ENCODE data around the gene SRSF1.
A peak's percentile ranks its signal among the peaks of the same experiment; 100 is the strongest.
"Not testable (repeated sequence)": the region's sequence is repeated elsewhere in the genome, so short reads cannot be mapped to it uniquely, and the experiment has no call there.

SRSF1 gene

DNA sequence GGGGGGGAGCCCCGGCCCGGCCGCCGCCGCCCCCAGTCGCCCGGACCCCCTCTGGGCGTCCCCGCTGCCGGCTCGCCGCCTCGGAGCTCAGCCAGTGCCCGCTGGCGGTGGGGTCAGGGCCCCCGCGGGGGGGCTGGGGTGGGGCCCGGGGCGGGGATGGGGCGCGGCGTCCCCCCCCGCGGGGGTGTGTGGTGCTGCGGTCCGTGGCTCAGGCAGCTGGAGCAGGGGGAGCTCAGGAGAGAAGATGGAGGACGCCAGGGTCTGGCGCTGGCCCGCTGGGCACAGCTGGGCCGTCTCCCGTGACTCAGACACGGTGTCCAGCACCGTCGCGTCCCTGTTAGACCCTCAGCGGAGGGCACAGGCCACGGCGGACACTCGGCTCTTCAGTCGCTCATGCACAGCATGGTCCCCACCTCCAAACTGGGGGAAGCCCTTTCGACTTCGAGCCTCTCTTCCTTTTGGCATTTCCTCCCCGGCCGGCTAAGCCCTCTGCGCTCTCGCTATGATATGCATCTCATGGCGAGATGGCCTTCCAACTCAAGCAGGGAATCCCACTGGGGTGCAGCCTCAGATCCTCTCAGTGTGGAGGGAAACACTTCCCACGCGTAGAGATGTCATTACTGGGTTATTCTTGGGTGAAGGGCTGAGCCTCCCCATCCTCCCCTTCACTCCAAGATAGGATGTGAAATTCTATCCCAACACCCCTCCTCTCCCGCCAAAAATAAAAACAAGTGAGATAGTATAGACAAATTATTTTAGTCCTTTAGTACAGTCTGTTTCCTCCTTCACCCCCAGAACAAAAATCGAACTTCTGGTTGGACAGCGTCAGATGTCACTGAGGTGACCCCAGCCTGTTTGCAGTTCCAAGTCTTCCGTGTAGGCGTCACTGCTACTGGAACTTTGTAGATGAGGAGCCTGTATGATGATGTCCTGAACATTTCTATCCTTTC, 18.5 kb downstream of the SRSF1 start:
- DNase-seq, result peak; percentile 77

DNA sequence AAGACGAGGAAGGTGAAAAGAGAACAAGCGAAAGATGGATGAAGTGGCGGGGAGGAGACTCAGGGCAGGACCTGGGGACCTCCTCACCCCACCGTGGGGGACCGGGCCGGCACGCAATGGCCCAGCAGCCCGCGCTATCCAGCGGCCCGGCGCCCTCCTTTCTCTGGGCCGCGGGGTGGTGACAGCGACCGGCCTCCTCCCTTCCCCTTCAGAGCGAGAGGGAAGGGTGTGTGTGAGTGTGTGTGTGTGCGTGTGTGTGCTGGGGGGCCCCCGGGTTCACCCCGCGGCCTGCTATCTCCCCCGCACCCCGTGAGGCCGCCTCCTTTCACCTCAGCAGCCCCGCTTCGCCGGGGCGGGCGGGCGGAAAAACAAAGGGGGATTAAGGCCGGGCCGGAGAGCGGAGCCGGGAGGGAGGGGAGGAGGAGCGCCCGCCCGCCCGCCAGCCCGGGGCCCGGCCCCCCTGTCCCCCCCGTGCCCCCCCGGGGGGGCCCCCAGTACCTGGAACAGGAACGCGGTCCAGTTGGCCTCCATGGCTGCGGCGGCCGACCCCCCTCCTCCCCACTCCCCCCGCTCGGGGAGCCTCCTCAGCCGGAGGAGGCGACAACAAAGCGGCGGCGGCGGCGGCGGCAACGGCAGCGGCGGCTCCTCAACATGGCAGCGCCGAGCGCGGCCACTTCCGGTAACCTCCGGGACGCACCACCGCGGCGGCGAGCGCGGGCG, 19.3 kb downstream of the SRSF1 start, which contains the start of gene VEZF1:
TSS of gene VEZF1 (minus strand) at position 674 of the 720 bp plus-strand sequence. CDS start at position 531, 143 bp downstream.
- DNase-seq, result peak; percentile 78

- peak; percentile 58 for DNase-seq
These were observed 20.0 kb downstream of the SRSF1 start for GRCh38 chr17:57986841-57987580.

DNA sequence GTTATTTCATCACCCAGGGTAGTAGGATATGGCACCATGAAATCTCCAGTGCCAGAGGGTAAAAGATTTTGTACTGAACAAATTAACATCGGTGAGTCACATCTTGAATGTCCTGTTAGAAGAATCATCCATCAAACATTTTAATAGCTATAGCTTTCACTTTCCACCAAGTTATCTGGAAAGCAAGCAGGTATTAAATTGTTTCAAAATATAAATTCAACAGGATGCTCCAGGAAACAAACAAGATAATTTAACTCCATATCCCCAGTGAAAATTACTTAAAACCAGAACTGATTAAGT, 21.4 kb downstream of the SRSF1 start:
- no peak for DNase-seq

DNA sequence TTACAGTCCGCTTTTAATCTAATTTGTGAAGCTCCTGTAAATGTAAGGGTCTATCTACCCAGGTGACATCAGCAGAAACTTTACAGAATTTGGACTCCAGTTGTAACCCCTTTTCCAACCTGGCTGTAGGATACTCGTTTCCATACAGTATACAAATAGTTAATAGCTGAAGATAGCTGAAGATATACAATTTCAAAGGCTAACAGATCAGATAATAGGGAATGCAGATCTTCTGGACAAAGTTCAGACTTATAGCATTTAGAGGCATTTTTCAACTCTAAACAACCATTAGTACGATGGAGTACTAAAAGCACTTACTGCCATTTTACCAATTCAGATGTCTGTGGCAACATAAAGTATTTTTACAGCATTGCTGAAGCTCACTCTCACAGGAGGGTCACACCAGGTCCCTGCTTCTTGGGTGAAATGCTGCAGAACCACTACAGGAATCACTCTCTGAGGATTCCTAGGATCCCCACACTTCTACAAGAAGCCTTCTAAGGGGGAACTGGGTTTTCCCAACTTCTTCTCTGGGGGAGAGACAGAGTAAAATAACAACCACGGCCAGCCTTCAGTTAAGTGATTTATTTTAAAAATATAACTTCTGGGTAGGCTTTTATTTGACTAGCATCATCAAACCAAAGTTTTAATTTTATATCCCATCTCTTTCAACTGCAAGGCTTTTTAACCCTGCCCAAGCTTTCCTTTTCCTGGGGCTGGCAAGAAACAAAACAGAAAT, 21.9 kb downstream of the SRSF1 start:
- no peak for DNase-seq

DNA sequence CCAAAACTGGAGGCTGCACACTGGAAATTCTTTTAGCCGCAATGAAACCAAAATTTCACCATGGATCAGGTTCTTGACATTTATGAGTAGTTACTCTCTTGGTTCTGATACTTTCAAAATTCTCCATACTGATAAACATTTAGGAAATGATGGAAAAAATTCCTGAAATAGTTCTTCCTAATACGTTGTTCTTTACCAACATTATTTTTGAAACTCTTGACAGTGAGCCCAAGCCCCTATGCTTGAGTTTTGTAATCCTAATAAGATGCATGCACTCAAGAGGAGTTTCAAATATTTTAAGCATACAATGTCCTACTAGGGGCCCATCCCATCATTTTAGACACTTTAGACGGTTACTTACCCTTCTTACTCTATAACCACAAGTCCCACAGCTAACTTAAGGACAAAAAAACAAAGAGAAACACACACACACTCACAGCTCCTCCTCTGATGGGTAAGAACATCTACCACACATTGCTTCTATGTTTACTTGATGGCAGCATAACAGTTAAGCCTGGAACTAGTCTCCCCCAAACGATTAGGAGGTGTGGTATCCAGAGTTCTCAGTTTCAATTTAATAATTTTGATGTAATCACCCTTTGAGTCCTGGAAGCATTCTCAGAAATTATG, 22.7 kb downstream of the SRSF1 start:
- no peak for DNase-seq

- DNase-seq, result no peak
These were observed 23.6 kb downstream of the SRSF1 start for GRCh38 chr17:57983446-57983845.

DNA sequence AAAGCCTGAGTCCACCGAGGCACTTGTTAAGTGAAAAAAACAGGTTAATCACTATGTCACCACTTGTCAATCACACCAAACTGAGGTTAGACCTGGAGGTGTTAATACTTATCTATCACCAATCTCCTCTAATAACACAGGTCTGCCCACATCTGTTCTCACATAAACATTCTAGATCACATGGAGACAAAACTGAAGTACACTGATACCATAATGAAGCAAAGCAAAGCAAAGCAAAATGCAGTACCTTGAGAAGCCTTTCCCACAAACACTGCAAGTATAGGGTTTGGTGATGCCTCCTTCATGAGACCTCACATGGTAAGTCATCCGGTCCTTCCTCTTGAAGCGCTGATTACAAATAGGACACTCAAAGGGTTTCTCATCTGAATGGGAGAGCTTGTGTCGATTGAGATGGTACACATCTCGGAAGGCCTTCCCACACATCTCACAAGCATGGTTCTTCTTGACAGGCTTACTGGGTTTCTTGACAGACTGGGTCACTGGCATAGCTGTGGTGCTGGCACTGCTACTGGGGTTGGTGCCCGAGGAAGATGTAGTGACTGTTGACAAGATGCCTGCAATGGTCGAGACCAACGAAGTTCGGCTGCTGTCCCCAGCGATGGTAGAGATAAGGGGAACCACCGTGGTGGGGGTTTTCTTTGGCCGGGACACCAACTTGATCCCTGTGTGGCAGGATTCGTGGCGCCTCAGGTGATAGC, 24.4 kb downstream of the SRSF1 start:
- DNase-seq, result no peak

DNA sequence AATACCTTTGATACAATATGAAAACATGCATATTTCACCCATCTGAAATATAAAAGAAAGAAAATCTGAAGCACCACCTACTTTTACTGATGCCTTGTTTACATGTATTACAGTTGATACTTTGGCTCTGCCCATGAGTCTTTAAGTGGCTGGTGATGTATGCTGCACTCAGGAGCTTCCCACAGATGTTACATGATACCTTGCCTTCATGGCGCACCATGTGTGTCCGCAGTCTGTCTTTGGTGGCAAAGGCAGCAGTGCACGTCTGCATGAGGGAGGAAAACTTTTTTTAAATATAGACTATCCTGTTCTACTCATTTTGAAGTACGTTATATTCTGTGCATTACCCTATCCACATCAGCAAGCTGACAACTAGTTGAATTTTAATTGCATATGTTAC, 26.5 kb downstream of the SRSF1 start:
- peak; percentile 54 for DNase-seq

DNA sequence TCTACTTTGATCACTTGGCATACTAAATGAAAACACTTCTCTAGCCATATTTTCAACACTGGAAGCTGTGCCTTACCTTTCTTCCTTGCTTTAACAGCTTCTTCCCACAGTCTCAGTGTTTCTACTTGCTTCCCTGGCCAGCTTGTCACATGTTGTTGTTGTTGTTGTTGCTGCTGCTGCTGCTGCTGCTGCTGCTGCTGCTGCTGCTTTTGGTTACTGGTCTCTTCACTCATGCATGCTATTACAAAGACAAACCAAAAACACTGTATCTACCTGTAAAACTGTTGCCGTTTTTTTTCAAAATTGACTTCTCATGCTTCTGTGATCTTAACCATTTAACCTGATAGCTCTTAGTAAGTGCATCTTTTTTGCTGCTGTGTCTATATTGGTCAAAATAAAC, 28.0 kb downstream of the SRSF1 start:
- no peak for DNase-seq

DNA sequence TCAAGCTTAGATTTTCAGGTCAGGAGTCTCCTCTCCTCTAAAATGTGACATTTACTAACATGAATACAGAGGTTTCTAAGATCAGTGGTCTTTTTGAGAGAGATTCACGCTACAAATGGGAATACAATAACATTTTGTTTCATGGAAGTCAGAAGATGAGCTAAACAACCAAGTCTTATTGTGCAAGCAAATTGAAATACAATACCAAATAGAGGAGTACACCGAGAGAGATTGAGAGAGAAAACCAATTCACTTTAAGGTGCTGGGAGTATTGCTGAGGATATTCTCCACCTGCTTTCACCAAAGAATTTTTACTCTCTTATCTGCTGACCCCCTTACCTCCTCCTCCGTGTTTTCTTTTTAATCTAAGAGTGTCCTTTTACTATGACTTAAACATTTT, 30.5 kb downstream of the SRSF1 start:
- DNase-seq, result no peak

GRCh38 chr17:57975044-57975443, 32.0 kb downstream of the SRSF1 start:
- no peak for DNase-seq

DNA sequence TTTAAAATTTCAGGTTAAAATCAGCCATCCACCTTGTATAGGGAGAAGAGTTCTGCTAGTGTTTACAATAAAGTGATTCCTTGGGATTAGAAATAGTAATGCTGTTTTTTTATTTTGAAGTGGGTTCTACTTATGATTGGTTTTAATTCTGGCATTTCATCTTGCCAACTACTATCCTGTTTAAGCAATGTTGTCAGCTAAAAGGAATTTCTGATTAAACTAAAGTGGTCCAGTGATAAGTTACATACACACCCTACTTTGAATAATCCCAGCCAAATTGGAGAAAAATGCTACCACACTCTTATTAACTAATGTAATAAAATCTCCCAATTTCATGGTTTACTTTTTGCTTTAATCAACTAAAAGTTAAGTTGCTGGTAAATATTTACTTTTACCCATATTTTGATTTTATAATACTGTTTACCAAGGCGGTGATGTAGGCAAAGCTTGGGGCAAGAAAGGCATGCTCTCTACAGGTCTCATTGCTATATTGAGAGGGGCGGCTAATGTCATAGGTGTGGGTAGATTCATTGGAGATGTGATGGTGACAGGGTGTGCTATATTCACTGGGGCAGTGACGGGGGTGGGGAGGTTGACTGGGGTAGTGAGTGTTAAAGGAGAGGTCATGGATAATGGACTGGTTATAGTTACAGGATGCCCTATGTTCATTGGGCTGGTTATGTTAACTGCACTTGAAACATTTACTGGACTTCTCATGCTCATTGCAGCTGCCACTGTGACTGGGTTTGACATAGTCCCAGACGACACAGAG, 32.8 kb downstream of the SRSF1 start:
- DNase-seq, result not testable (repeated sequence)

DNA sequence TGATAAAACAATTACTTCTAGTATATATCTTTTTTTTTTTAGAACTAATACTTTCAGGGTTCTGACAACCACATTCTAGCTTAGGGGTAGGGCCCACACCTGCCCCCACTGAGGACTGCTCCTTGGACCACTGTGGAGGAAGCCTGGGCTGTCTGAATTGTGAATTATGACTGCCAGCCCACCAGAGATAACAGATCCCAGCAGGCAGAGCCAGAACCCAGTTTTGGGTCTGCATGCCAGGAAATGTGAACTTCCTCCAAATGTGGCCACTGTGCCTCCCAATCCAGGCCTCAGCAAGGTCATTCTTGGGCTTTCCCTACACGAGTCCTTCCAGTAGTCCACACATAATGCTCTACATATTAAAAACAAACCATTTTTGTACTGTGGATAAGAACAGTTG, 34.9 kb downstream of the SRSF1 start:
- DNase-seq, result no peak

- no peak for DNase-seq
These were observed 35.5 kb downstream of the SRSF1 start for GRCh38 chr17:57971572-57971971.

- DNase-seq, result no peak
These were observed 36.3 kb downstream of the SRSF1 start for GRCh38 chr17:57970710-57971109.

- DNase-seq, result no peak
These were observed 38.6 kb downstream of the SRSF1 start for GRCh38 chr17:57968456-57968855.

DNA sequence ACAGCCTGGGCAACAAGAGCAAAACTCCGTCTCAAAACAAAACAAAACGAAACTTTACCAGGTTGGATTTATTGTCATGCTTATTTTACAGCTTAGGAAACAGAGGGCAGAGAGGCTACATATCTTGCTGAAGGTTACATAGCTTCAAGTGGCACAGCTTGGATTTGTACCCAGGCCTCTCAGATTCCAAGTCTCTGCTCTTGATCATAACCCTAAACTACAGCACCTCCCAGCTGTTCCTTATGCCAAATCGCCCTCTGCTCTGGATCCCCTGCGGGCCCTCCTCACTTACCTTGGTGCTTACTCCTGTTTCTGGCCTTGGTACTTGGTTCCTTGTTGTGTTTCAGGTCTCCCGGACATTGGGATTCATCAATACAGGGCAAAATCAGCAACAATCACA, 40.2 kb downstream of the SRSF1 start:
- no peak for DNase-seq

GRCh38 chr17:57966246-57966645, 40.8 kb downstream of the SRSF1 start:
- DNase-seq, result no peak

DNA sequence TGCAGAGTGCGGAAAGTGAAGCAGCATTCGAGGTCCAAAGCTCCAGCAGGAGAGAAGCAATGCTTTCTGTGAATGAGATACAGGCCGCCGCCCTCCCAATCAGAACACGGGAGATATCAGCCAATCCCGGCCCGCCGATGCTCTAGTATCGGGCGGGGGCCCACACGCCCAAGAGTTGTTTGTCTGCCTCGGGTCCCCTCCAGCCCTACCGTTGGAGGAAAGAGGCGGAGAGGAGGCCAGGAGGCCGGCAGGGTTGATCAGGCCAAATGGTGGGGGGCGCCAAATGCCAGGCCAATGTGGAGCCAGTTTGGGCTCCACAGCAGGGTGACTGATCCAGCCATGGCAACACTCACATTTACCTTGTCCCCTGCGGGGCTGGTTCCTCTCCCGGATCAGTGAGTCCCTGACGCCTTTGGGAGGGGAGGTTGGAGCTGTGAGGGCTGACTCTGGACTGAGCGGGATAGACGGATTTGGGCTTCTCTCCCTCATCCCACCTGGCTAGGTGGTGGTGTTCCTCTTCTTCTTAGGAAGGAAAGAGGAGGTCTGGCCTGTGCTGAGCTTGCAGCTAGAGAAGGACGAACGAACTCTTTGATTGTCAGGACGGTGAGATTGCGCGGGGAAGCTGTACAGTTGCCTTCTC, 41.4 kb downstream of the SRSF1 start:
- no peak for DNase-seq

Data from NCI-H510A treated with DMSO at 0.1 percent for 48 hours (cell line).